ENCODE results near the gene KLF9.

- TF ChIP-seq CTCF (IDR thresholded peaks at IDR 0.05) (no peak), POLR2A (IDR thresholded peaks at IDR 0.05) (no peak)
These were observed 42.8 kb upstream of the KLF9 start for GRCh38 chr9:70457235-70457634.

All from ovary (tissue), 3 donors.